ENCODE measurements around the gene HAO1.
"Not testable (repeated sequence)": the region's sequence is repeated elsewhere in the genome, so short reads cannot be mapped to it uniquely, and the experiment has no call there.

Gene HAO1

GRCh38 chr20:7850775-7851490 is 89.3 kb downstream of the HAO1 start:
- DNase-seq, result no peak

DNA sequence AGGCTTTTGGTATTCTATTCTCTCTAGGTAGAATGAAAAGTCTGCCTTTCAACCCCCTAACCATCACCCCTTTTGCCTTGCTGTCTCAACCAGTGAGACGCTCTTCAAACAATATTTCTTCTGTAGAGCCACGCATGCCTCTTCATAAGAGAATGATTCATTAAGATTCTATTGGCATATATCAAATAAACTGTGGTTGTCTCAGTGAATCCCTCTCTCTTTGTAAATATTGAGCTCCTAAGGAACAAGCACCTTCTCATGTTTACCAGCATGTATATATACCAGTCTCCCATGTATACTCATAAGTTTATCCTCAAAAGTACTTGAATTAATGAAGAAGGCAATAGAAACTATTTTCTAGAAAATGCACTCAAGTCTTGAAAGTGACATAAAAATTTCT is 90.6 kb downstream of the HAO1 start:
- no peak for DNase-seq

DNA sequence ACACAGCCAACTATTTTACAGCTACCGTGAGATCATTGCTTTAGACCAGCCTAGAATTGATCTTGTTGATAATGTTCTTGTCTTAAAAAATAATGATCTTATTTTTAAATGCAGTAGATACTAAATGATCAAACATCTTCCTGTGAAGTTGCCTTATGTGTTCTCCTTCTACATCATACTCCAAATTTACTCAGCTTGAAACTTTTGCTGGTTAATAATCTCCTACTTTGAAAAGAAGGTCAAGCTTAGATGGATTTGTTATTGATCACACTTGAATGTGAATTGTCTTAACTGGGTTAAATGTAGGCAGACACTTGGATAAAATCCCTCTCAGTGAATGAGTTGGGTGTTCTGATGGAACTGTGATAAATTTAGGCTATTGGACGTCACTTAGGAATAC is 91.9 kb downstream of the HAO1 start:
- no peak for DNase-seq

DNA sequence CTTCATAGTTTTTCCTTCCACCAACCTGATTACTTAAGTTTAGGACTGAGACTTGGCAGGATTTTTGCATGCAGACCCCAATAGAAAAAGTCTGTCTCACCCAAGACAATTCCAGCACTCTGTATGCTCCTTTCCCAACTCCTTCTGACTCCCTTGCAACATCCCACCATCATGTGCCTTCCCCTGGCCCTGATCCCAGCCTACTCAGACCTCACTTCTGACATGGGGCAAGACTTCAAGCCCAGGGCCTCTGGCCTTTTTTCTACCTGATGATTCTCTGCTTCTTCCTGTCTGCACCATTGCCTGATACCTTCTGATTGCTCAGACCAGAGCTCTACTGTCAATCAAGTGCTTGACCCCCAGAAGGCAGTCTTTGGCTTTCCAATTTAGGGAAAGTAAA is 96.6 kb downstream of the HAO1 start:
- no peak for DNase-seq

DNA sequence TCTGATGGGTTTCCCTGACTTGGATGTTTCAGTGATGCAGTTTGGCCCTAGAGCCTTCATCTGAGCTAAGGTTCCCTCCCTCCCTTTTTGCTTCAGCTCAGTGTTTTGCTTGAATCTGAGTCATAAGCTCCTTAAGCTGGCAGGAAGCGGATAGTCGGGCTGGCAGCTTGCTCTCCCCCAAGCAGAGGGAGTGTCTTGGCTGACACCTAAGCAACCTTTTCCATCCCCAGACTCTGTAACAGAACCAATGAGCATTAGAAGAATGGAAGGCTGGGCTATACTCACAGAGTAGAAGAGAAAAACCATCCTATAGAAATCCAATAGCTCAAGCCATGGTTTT is 98.3 kb downstream of the HAO1 start:
- no peak for DNase-seq

DNA sequence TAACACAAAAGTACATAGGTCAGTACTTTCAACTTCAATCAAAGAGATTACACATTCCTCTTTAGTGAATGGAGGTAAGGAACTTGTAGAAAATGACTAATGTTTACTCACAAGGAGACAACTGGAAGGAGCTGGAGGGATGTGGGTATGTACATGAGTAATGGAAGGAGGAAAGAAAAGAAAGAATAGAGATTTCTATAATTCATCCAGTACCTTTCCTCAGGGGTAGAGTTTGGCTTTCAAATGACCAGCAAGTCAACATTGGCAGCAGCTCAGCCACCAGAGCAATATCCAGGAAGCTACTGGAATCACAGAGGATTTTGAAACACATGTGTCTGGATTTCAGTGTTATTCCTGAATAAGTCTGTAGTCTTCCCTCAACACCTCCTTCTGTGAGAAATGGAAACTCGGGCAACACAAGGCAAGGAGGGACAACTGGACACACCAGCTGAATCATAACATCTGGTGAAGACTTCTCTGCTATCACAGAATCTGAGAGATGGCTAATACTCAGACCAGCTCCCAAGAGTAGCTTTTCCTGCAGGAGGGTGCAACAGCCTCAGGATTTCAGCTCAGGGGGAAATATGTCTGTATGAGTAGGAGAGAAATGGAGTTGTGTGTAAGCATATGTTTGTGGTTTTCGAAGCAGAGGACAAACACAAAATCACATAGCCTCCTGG is 98.8 kb downstream of the HAO1 start:
- no peak for DNase-seq

DNA sequence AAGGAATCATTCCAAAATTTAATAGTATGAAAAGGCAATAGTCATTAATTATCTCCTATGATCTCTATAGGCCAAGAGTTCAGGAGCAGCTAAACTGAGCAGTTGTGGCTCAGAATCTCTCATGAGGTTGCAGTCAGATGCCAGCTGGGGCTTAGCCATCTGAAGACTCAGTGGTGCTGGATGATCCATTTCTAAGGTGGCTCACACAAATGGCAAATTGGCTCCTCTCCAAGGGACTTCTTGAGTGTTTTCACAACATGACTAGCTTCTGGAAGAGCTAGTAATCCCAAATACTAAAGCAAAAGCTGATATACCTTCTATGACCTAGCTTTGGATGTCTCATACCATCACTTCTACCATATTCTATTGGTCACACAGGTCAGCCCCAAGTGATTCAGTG is 104.2 kb downstream of the HAO1 start:
- no peak for DNase-seq

- DNase-seq, result not testable (repeated sequence)
These were observed 105.8 kb downstream of the HAO1 start for GRCh38 chr20:7834441-7834840.

Measured in CD4-positive, alpha-beta T cell treated with Interleukin-21 for 1 hour (primary cell).